K562 (cell line): ENCODE results near the gene CATSPER4. TPM values are rescaled to one million over a fixed set of nuclear protein-coding genes. Genes with fewer than 3 reads are reported as not detected.

ENCODE experiments used
- ATAC-seq: fragments of 200-7000 bp; cut with Tn5 transposase; 3 replicates; pipeline ENCODE4 v1.9.1; 2020; ENCODE audit warnings: moderate library complexity
- BruUV-seq: library from RNA; stranded (reverse); fragments of 400-500 nt; replicated peaks from 2 replicates; lab custom pipeline; 2021; lab: Mats Ljungman, UMichigan
- CTCF ChIA-PET: fragments of 300-600 bp; formaldehyde crosslinking; extraction: SDS; loops from one replicate; lab custom pipeline; 2021; ENCODE audit warnings: low intra/inter-chr PET ratio; lab: Yijun Ruan, JAX
- POLR2A ChIA-PET: fragments of 300-600, 350-650 bp; sonication (Branson Sonifier 250); formaldehyde crosslinking; extraction: SDS; loops from one replicate; lab custom pipeline; 2021; ENCODE audit warnings: antibody characterized with exemption, inconsistent platforms; lab: Yijun Ruan, JAX
- DNase-seq, 4 experiments: peaks; one replicate each; pipeline versions ENCODE4 v3.0.0 to v3.0.0-alpha.2; 2011 to 2018; ENCODE audit warnings: low spot score in 3 of 4, mixed read lengths in 3 of 4; ENCODE audit errors: extremely low read depth in 1 of 4
- FAIRE-seq: peaks from 2 replicates; lab custom pipeline; 2011; peaks lifted over from hg19 to GRCh38; lab: Jason Lieb, UNC
- H2AFZ ChIP-seq: 2 replicates; pipeline ENCODE4 v1.6.0; 2011; ENCODE audit warnings: low read depth, low read length, control low read depth, inconsistent platforms
- H3K27ac ChIP-seq: fragments of 200-600 bp; 3 replicates; pipeline ENCODE4 v1.8.0; 2011; ENCODE audit warnings: low read depth, mild to moderate bottlenecking, control low read depth, inconsistent platforms, low read length, moderate library complexity, mixed read lengths; ENCODE audit errors: extremely low read depth
- H3K27me3 ChIP-seq, 2 experiments: fragments of 300-600 bp in 1 of 2; 2 replicates in 1 of 2; 3 replicates in 1 of 2; pipeline versions ENCODE4 v1.6.0 to v1.8.0; 2011; ENCODE audit warnings: inconsistent platforms in 2 of 2, low read length in 2 of 2, mild to moderate bottlenecking in 1 of 2, mixed read lengths in 1 of 2, moderate library complexity in 1 of 2; ENCODE audit not compliant: control insufficient read depth in 2 of 2, insufficient read depth in 2 of 2
- H3K36me3 ChIP-seq: fragments of 300-600 bp; 3 replicates; pipeline ENCODE4 v1.8.0; 2011; ENCODE audit warnings: mild to moderate bottlenecking, low read length, inconsistent platforms; ENCODE audit not compliant: control insufficient read depth, insufficient read depth
- H3K4me1 ChIP-seq, 2 experiments: fragments of 200-600 bp in 1 of 2; replicated peaks in 1 of 2; 2 replicates in 1 of 2; 3 replicates in 1 of 2; pipeline versions ENCODE4 v1.5.1 to v1.8.0; 2011; ENCODE audit warnings: inconsistent platforms in 2 of 2, low read length in 2 of 2, mild to moderate bottlenecking in 1 of 2, mixed read lengths in 1 of 2, moderate library complexity in 1 of 2; ENCODE audit not compliant: control insufficient read depth in 2 of 2, insufficient read depth in 2 of 2
- H3K4me2 ChIP-seq: 2 replicates; pipeline ENCODE4 v1.6.1; 2011; ENCODE audit warnings: low read length, control low read depth, inconsistent platforms, mixed read lengths; ENCODE audit not compliant: insufficient read depth
- H3K4me3 ChIP-seq: fragments of 200-600 bp; sonication (generic), shearing (Covaris generic); 2 replicates; pipeline ENCODE4 v1.5.1; 2016; ENCODE audit warnings: control low read depth, inconsistent platforms
- H3K79me2 ChIP-seq: fragments of 200-600 bp; 3 replicates; pipeline ENCODE4 v1.8.0; 2011; ENCODE audit warnings: low read length, inconsistent platforms; ENCODE audit not compliant: control insufficient read depth, insufficient read depth
- H3K9ac ChIP-seq, 2 experiments: 2 replicates each; pipeline versions ENCODE4 v1.6.0 to v1.6.1; 2011; ENCODE audit warnings: low read depth in 2 of 2, low read length in 2 of 2, control low read depth in 1 of 2, inconsistent platforms in 1 of 2, mild to moderate bottlenecking in 1 of 2, mixed read lengths in 1 of 2; ENCODE audit not compliant: insufficient read depth in 1 of 2
- H3K9me1 ChIP-seq: one replicate; pipeline ENCODE4 v1.6.0; 2011; ENCODE audit warnings: inconsistent platforms, mild to moderate bottlenecking, low read length, moderate library complexity; ENCODE audit not compliant: control insufficient read depth, insufficient read depth
- H3K9me3 ChIP-seq: replicated peaks from 2 replicates; pipeline ENCODE4 v1.5.1; 2011; ENCODE audit warnings: low read depth, low read length, inconsistent platforms; ENCODE audit not compliant: control insufficient read depth, insufficient read depth
- H4K20me1 ChIP-seq: replicated peaks from 2 replicates; pipeline ENCODE4 v1.6.1; 2011; ENCODE audit warnings: low read length, inconsistent platforms, mixed read lengths; ENCODE audit not compliant: control insufficient read depth, insufficient read depth
- CEBPZ ChIP-seq: fragments of 150-350 bp; IDR thresholded peaks from 2 replicates; pipeline ENCODE4 v1.6.1; 2014; ENCODE audit warnings: low read depth, mild to moderate bottlenecking, low read length, borderline replicate concordance
- GATA2 ChIP-seq: sonication (generic); formaldehyde crosslinking; IDR thresholded peaks from 2 replicates; pipeline ENCODE4 v1.4.0; 2020; ENCODE audit warnings: mild to moderate bottlenecking, missing genetic modification reagents
- HES1 ChIP-seq: fragments of 450-650 bp; IDR thresholded peaks from 2 replicates; pipeline ENCODE4 v1.6.1; 2016; ENCODE audit warnings: low read depth, mild to moderate bottlenecking, moderate library complexity
- ILK ChIP-seq: fragments of 450-650 bp; IDR thresholded peaks from 2 replicates; pipeline ENCODE4 v1.6.1; 2016; ENCODE audit warnings: missing genetic modification characterization, low read depth, mild to moderate bottlenecking, missing compliant biosample characterization, moderate library complexity, borderline replicate concordance
- RAD21 ChIP-seq, 2 experiments: fragments of 250-450 bp in 1 of 2; fragments of 450-650 bp in 1 of 2; sonication (Bioruptor Pico) in 1 of 2; formaldehyde crosslinking in 1 of 2; IDR thresholded peaks in 1 of 2; conservative IDR thresholded peaks in 1 of 2; 2 replicates each; pipeline versions ENCODE4 v1.4.0 to v1.8.0; 2020 to 2022; ENCODE audit warnings: mild to moderate bottlenecking in 2 of 2, moderate library complexity in 1 of 2
- RFX7 ChIP-seq: fragments of 250-450 bp; sonication (Bioruptor Pico); IDR thresholded peaks from 2 replicates; pipeline ENCODE4 v1.5.1; 2021; ENCODE audit warnings: mild to moderate bottlenecking
- SRSF3 ChIP-seq: fragments of 200-400 bp; formaldehyde crosslinking; IDR thresholded peaks from 2 replicates; pipeline ENCODE4 v1.6.1; 2016; ENCODE audit warnings: mild to moderate bottlenecking, low read length, moderate library complexity; ENCODE audit not compliant: insufficient read depth
- TARDBP ChIP-seq: fragments of 450-650 bp; IDR thresholded peaks from 2 replicates; pipeline ENCODE4 v1.6.1; 2016
- VEZF1 ChIP-seq: fragments of 200-800 bp; sonication (Bioruptor generic); IDR thresholded peaks from 2 replicates; pipeline ENCODE4 v1.6.1; 2017; ENCODE audit warnings: missing genetic modification characterization, missing compliant biosample characterization
- ZNF764 ChIP-seq: fragments of 250-450 bp; sonication (Bioruptor Pico); IDR thresholded peaks from 2 replicates; pipeline ENCODE4 v1.4.0; 2020; ENCODE audit warnings: low read depth, mild to moderate bottlenecking, moderate library complexity
- WGBS: fragments of 100-300 bp; shearing (Covaris generic); methylation state at CpG from one replicate; pipeline ENCODE4 v1.1.6; 2016; ENCODE audit warnings: low coverage, mixed read lengths; ENCODE audit not compliant: insufficient coverage; ENCODE audit errors: missing lambda C conversion rate; 5-methylcytosine and 5-hydroxymethylcytosine counted together
- in situ Hi-C: fragments of 300-500 bp; cut with MboI; formaldehyde crosslinking; loops from 4 replicates; pipeline ENCODE4 v1.15.0; 2018; ENCODE audit warnings: inconsistent platforms, mixed read lengths
- intact Hi-C: fragments of 100-400 bp; cut with micrococcal nuclease; formaldehyde crosslinking; loops from 2 replicates; pipeline ENCODE4 v1.14.2; 2022
- polyA plus RNA-seq, 8 experiments: library from polyadenylated mRNA; depleted of rRNA in 4 of 8; stranded (reverse) in 5 of 8; unstranded in 3 of 8; fragments of >200 nt; fragmentation: Nextera tagmentation in 2 of 8; fragmentation: Illumina TruSeq in 1 of 8; extraction: Ambion mirVana in 2 of 8; extraction: Trizol in 1 of 8; gene quantifications; 2 replicates each; pipeline versions ENCODE4 v1.2.1 to v1.2.3, GENCODE V29; 2011 to 2014; ENCODE audit warnings: inconsistent platforms in 1 of 8, missing spikeins in 1 of 8
- total RNA-seq, 7 experiments: library from RNA; depleted of rRNA in 6 of 7; stranded (reverse); fragments of >200 nt in 6 of 7; fragmentation: Illumina TruSeq in 2 of 7; extraction: Trizol in 2 of 7; gene quantifications; 2 replicates each; pipeline versions ENCODE4 v1.2.1 to v1.2.3, GENCODE V29; 2011 to 2021; ENCODE audit warnings: low replicate concordance in 1 of 7

Gene CATSPER4
- total and polyA plus RNA-seq, 9 of the 15 experiments (the other 6 are each of a cell fraction or from before 2014, with no cell fraction given) = 0.04 to 0.13 TPM; not detected in 7

GRCh38 chr1:26182383-26182696, 8.1 kb upstream of the CATSPER4 start (continued):
- TF ChIP-seq HES1 (no peak), ILK (tag) (no peak), ZNF764 (CRISPR knock-in tag) (no peak), RAD21 (CRISPR knock-in tag; conservative IDR thresholded peaks at IDR 0.05 in 1 of 2, IDR thresholded peaks at IDR 0.05 in 1 of 2) (no peak), GATA2 (CRISPR knock-in tag) (no peak)

GRCh38 chr1:26184086-26184485, 6.3 kb upstream of the CATSPER4 start:
- no peaks in the 10 kb centered on the region for H3K36me3 ChIP-seq
- ATAC-seq (no peak), DNase-seq (no peak), FAIRE-seq (no peak)
- H3K9me3 ChIP-seq = no peaks in the 10 kb centered on the region
- WGBS = 50% methylated on average over 7 of the region's 7 CpGs
- peaks cover 3 to 23% of the 10 kb centered on the region in 2 experiments; a peak in 4 of 5 replicates for H3K4me1 ChIP-seq
- POLR2A ChIA-PET = interaction anchor here (0.6 to 1.1 kb wide), 5 partner anchors 12 to 287 kb away, joined by 3 to 5 read pairs (median 3); partner anchors contain the start of gene ZNF593OS
- CTCF ChIA-PET = interaction anchor here (0.6 kb wide), 1 partner anchor 1018 kb away, joined by 4 read pairs; no protein-coding TSS in a partner anchor
- intact Hi-C loops (no loop called here), in situ Hi-C loops (no loop called here)
- no peak overlapping the region for H3K27ac ChIP-seq
- no peak overlapping the region for H3K4me3 ChIP-seq
- no peaks in the 10 kb centered on the region for H3K27me3 ChIP-seq
- H3K9ac ChIP-seq = peak overlapping the region in 1 of 2 experiments; percentile 27; a peak in 1 of 4 replicates
- no peaks in the 10 kb centered on the region for H3K79me2 ChIP-seq
- no peak overlapping the region for H3K4me2 ChIP-seq
- BruUV-seq = no TSS peak
- no peak overlapping the region for H2AFZ ChIP-seq
- no peaks in the 10 kb centered on the region for H3K9me1 ChIP-seq
- no peaks in the 10 kb centered on the region for H4K20me1 ChIP-seq
- TF ChIP-seq SRSF3 (no peak), CEBPZ (no peak), VEZF1 (CRISPR knock-in tag) (no peak), TARDBP (no peak), RFX7 (CRISPR knock-in tag) (no peak)
